Stimulated activated CD4-positive, alpha-beta T cell treated with anti-CD3 and anti-CD28 coated beads, Interleukin-12 subunit alpha, Interleukin-12 subunit beta, amount 100 ng/mL, for 48 hours (primary cell): ENCODE results near the gene LRIF1.
"Not testable (repeated sequence)": the region's sequence is repeated elsewhere in the genome, so short reads cannot be mapped to it uniquely, and the experiment has no call there.

ENCODE experiments used
- DNase-seq, 3 donors: peaks; one replicate each; pipeline ENCODE4 v3.0.0-alpha.2; 2020; ENCODE audit warnings: low read depth in 2 of 3, low spot score in 1 of 3

Gene LRIF1

GRCh38 chr1:110952031-110952430, 11.7 kb downstream of the LRIF1 start:
- no peak for DNase-seq

DNA sequence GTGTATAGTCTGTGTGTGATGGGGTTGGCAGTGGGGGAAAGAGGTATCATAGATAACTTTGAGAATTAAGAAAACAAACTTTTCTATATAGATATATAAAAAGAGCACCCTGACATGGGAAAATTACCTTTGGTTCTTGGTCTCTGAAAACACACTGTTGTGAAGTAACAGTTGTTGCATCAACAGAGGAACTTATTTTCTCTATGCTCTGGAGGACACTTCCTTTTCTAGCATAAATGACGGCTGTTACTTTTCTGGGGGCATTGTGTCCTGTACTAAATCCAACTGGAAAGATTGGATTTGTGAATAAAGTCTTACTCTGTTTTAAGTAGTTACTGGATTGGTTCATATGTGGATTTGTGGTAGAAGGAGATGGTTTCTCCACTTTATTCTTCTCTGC, 12.6 kb downstream of the LRIF1 start:
- DNase-seq: no peak

- DNase-seq: no peak
Measured at GRCh38 chr1:110948038-110948810, 15.5 kb downstream of the LRIF1 start.

DNA sequence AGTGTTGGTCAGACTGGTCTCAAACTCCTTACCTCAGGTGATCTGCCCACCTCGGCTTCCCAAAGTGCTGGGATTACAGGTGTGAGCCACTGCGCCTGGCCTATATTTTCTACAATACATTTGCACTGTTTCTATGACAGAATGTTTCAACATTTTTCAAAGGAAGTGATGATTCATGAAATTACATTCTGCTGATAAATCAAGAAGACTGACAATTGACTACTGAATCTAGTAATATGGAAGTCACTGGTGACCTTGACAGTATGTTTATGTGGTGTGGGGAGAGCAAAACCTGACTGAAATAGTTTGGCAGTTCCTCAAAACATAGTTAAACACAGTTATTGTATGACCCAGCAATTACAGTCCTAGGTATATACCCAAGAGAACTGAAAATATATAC, 18.1 kb downstream of the LRIF1 start:
- no peak for DNase-seq

GRCh38 chr1:110944806-110945205, 18.9 kb downstream of the LRIF1 start:
- no peak for DNase-seq

- DNase-seq: no peak
Measured at GRCh38 chr1:110936567-110936966, 27.2 kb downstream of the LRIF1 start.

DNA sequence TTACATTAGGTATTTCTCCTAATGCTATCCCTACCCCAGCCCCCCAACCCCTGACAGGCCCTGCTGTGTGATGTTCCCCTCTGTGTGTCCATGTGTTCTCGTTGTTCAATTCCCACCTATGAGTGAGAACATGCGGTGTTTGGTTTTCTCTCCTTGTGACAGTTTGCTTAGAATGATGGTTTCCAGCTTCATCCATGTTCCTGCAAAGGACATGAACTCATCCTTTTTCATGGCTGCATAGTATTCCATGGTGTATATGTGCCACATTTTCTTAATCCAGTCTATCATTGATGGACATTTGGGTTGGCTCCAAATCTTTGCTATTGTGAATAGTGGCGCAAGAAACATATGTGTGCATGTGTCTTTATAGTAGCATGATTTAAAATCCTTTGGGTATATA, 32.6 kb downstream of the LRIF1 start:
- DNase-seq: not testable (repeated sequence)

GRCh38 chr1:110928904-110929303, 34.8 kb downstream of the LRIF1 start:
- no peak for DNase-seq

GRCh38 chr1:110928191-110928590, 35.5 kb downstream of the LRIF1 start:
- DNase-seq: no peak

DNA sequence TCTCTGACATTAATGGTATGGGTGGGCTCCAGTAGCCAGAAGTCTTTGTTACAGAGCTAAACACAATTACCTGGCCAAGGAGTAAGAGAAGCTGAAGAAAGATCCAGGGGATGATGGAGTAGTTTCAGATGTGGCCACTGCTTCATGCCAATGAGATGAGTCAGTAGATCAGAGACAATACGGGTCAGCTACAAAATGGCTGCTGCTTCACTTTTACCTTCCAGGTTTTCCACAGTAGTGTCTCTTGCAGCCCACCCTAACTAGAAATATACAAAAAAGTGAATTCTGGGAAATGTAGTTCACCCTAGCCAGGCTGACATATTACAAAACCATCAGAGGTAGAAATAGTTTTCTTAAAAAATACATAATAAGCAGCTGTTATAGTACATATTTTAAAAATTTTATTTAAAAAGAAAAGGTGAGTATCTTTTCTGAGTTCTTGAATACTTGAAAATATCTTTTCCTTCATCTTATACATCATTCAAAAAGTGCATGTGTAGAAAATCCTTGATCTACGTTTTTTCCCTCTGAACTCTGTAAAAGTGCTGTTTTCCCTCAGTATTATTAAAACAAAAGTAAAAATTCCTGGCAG, 36.1 kb downstream of the LRIF1 start:
- no peak for DNase-seq

DNA sequence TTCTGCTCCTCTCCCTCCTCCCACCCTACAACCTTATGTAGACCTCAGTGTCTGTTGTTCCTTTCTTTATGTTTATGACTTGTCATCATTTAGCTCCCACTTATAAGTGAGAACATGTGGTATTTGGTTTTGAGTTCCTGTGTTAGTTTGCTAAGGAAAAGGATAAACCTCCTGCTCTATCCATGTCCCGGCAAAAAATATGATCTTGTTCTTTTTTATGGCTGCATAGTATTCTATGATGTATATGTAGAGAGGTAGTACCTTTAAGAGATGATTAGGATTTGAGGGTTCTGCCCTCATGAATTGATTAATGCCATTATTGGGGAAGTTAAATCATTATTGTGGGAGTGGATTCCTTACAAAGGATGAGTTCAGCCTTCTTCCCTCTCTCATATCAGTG, 41.8 kb downstream of the LRIF1 start:
- no peak for DNase-seq

DNA sequence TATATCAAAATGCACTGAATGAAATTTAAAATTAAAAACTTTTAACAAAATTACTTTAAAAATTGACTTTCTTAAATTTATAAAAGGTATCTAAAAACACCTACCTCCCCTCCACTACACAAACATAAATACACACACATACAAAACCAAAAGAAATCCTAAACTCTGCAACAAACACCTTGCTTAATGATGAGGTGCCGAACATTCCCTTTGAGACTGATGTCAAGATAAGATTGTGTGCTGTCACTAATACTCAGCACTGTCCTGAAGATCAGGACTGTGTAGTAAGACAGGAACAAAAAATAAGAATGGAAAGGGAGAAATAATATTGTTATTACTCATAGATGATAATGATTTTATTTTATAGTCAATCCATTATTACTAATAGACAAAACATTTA, 45.7 kb downstream of the LRIF1 start:
- DNase-seq: no peak

DNA sequence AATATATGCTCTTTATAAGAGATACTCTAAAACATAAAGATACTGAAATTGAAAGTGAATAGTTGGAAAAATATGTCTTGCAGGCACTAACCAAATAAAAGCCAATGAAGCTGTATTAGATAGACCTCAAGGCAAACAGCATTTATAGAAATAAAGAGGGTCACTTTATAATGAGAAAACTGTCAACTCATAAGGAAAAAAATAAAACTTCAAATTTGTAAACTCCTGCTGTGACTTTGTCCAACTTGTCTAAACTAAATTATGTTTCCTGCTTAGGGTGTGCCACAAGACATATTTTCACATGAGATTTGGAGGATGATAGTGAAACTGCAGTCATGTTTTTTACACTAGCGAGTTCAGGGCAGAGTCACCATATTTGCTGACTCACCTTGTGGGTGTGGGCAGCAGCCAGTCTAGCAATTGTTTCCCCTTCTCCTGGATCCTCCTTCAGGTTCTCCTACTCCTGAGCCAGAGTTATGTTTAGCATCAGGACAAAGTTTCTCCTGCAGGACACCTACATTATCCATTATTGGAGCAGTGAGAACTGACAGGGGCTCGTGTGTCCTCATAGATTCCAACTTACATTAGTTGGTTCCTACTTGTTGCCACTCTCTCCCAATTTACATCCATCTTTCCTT, 46.9 kb downstream of the LRIF1 start:
- peak in 1 of 3 donors; percentile 5 for DNase-seq

DNA sequence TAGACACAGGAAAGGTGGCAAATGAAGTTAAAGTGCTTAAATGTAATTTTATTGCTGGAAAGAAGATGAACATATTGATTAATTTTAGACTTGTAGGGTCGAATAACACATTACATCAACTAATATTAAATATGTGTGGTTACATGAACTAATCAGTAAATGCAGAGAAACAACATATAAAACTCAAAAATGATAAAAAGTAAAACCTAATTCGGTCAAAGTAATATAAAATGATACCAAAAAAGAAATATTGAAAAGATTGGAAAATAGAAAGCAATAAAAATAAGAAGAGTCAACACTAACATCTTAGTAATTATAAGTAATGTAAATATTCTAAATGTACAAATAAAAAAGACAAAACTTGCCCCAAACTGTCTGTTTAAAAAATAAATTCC, 47.5 kb downstream of the LRIF1 start:
- DNase-seq: no peak

DNA sequence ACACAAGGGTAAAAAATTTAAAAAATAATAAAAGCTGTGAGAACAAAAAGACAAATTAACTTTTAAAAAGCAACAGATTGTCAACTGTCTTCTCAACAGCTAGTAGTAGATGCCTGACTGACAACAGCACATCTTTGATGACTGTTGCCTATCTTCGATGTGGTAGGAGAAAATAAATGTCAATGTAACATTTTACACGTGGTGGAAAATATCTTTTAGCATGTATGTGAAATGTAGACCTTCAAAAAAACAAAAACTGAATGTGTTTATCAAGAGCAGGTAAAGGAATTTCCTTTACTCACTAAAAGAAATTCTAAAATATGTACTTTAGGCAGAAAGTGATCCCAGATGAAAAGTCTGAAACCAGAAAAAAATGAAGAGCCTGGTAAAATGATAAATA, 47.9 kb downstream of the LRIF1 start:
- no peak for DNase-seq

GRCh38 chr1:110914676-110915075, 49.0 kb downstream of the LRIF1 start:
- DNase-seq: no peak

GRCh38 chr1:110912784-110913183, 50.9 kb downstream of the LRIF1 start:
- no peak for DNase-seq

GRCh38 chr1:110903853-110904500, 59.7 kb downstream of the LRIF1 start:
- no peak for DNase-seq

- no peak for DNase-seq
Measured at GRCh38 chr1:110902820-110903463, 60.8 kb downstream of the LRIF1 start.

DNA sequence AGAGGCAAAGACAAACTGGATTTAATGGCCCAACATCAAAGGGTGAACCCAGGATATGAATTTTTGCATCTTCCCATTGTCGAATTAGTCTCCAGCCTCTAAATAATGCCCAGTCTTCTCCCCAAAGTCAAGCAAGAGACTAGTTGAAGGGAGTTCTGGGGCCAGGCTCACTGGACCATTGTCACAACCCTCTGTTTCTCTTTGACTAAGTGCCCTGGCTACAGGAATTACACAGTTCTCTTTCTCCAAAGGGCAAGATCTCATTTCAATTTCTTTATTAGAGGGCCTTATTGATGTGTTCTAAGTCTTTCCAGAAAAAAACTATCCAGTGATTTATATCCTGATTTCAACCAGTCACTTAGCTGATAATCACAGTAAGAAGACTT, 64.3 kb downstream of the LRIF1 start:
- no peak for DNase-seq

GRCh38 chr1:110898734-110899457, 64.8 kb downstream of the LRIF1 start:
- DNase-seq: no peak
